Measurements from ENCODE around the gene STUB1.

GRCh38 chr16:718389-718788 lies 38.2 kb downstream of the STUB1 start:
- TF ChIP-seq CTCF (IDR thresholded peaks at IDR 0.05) (no peak), POLR2A (IDR thresholded peaks at IDR 0.05) (no peak)

All from adrenal gland (tissue), 5 donors.